ENCODE data around the gene PGR. TPM values are rescaled to one million over a fixed set of nuclear protein-coding genes. Genes with fewer than 3 reads are reported as not detected.

Gene PGR
- total and polyA plus RNA-seq, 2 of the 8 experiments (the other 6 are each of a cell fraction or from before 2014, with no cell fraction given) = 0.03 to 0.35 TPM

- no peak overlapping the region for H4K8ac ChIP-seq (ENCODE audit: extremely low read depth, insufficient read depth, low read length)
- H3K27me3 ChIP-seq (replicated peaks in 1 of 4; ENCODE audit: control insufficient read depth in 3 of 4, extremely low read depth in 1 of 4, insufficient read depth in 3 of 4, low read length in 3 of 4) = no peaks in the 10 kb centered on the region
- no peak overlapping the region for H3K9ac ChIP-seq (replicated peaks in 1 of 4; ENCODE audit: extremely low read depth in 1 of 4, low read depth in 3 of 4, low read length in 3 of 4)
- no peaks in the 10 kb centered on the region for H3K36me3 ChIP-seq (ENCODE audit: control insufficient read depth in 2 of 4, insufficient read depth in 4 of 4, low read length in 3 of 4)
- H3K4me1 ChIP-seq (replicated peaks in 1 of 4; ENCODE audit: control insufficient read depth in 3 of 4, insufficient read depth in 4 of 4, low read length in 3 of 4) = no peaks in the 10 kb centered on the region
- 94% methylated on average over 1 of the region's 1 CpG; no CpG with 5 or more reads in 1 of the 2 experiments for WGBS, 2 experiments (ENCODE audit: extremely low coverage in 1 of 2, insufficient coverage in 1 of 2, insufficient read length in 1 of 2, insufficient replicate concordance in 2 of 2, low coverage in 1 of 2, low lambda C conversion rate in 2 of 2, missing lambda C conversion rate in 1 of 2)
- H4K91ac ChIP-seq (replicated peaks; ENCODE audit: insufficient read length, low read length) = no peak overlapping the region
- H3K79me1 ChIP-seq (ENCODE audit: low read depth, low read length) = no peaks in the 10 kb centered on the region
- H2AK5ac ChIP-seq (ENCODE audit: low read depth, low read length) = no peak overlapping the region
- ChIA-PET POLR2A (ENCODE audit: partially characterized antibody) (no interaction called here), CTCF (ENCODE audit: partially characterized antibody) (no interaction called here)
- no peaks in the 10 kb centered on the region for H4K20me1 ChIP-seq (replicated peaks in 1 of 2; ENCODE audit: control insufficient read depth in 1 of 2, insufficient read depth in 2 of 2, low read length in 2 of 2)
- FAIRE-seq (no peak), DNase-seq (ENCODE audit: low read depth in 1 of 2, low spot score in 2 of 2) (no peak)
- no peak overlapping the region for H2BK15ac ChIP-seq (ENCODE audit: low read length)
- no peak overlapping the region for H2BK12ac ChIP-seq (ENCODE audit: low read depth, low read length)
- H3K56ac ChIP-seq (replicated peaks; ENCODE audit: insufficient read length, low read depth, low read length) = no peak overlapping the region
- H3K79me2 ChIP-seq (ENCODE audit: control insufficient read depth in 1 of 2, insufficient read depth in 2 of 2, low read length in 2 of 2) = no peaks in the 10 kb centered on the region
- no peaks in the 10 kb centered on the region for H3K23me2 ChIP-seq (ENCODE audit: low read depth, low read length)
- TF ChIP-seq RXRA (IDR thresholded peaks at IDR 0.05; ENCODE audit: insufficient read depth, low read depth, low read length) = no peak
- TF ChIP-seq CHD2 (IDR thresholded peaks at IDR 0.05; ENCODE audit: low read length) = no peak
- TF ChIP-seq SIX5 (IDR thresholded peaks at IDR 0.05; ENCODE audit: low read depth, low read length) = no peak
- no peak for TF ChIP-seq FOSL1 (IDR thresholded peaks at IDR 0.05; ENCODE audit: insufficient read depth, low read depth, low read length)
- TF ChIP-seq SRF (IDR thresholded peaks at IDR 0.05; ENCODE audit: low read depth, low read length) = no peak
- no peak for TF ChIP-seq POLR2A (IDR thresholded peaks at IDR 0.05; ENCODE audit: control extremely low read depth in 1 of 2, low read depth in 2 of 2, low read length in 2 of 2)
- no peak overlapping the region for H2BK20ac ChIP-seq (ENCODE audit: low read length)
- H3K18ac ChIP-seq (ENCODE audit: extremely low read depth, low read length) = no peak overlapping the region
- no peak overlapping the region for H3K4me2 ChIP-seq (ENCODE audit: insufficient read depth in 1 of 2, low read depth in 2 of 2, low read length in 2 of 2)
- H4K5ac ChIP-seq (ENCODE audit: insufficient read length, low read depth, low read length) = no peak overlapping the region
- no peak overlapping the region for H2AFZ ChIP-seq (ENCODE audit: low read length)
- H3K4me3 ChIP-seq (ENCODE audit: extremely low read depth in 1 of 4, insufficient read depth in 2 of 4, low read depth in 3 of 4, low read length in 4 of 4) = no peak overlapping the region
- H3K23ac ChIP-seq (ENCODE audit: insufficient read length) = no peak overlapping the region
- H3K14ac ChIP-seq (ENCODE audit: insufficient read length) = no peak overlapping the region
- H3K4ac ChIP-seq (replicated peaks; ENCODE audit: insufficient read length, low read depth, low read length) = no peak overlapping the region
- no peak overlapping the region for H3K27ac ChIP-seq (ENCODE audit: low read depth, low read length)
- no peak overlapping the region for H2BK120ac ChIP-seq (replicated peaks; ENCODE audit: low read depth, low read length)
- no peaks in the 10 kb centered on the region for H3K9me3 ChIP-seq (ENCODE audit: insufficient read depth in 2 of 2, low read depth in 1 of 2, low read length in 1 of 2)
- no peak overlapping the region for H2BK5ac ChIP-seq (ENCODE audit: low read depth, low read length)
Measured at GRCh38 chr11:100999756-101000155, 129.9 kb downstream of the PGR start.
